Measurements from ENCODE around the gene PCGF1.

PCGF1 gene

GRCh38 chr2:74474899-74475298 is 32.6 kb downstream of the PCGF1 start:
- Histone ChIP-seq H4K20me1 (ENCODE audit: insufficient read depth, low read length) (no peaks in the 10 kb centered on the region), H3K27me3 (ENCODE audit: insufficient read depth, low read length, poor library complexity) (no peaks in the 10 kb centered on the region), H3K27ac (ENCODE audit: low read length) (no peak overlapping the region), H2AFZ (ENCODE audit: low read depth, low read length) (no peak overlapping the region), H3K79me2 (ENCODE audit: insufficient read depth, low read length) (peaks cover 27% of the 10 kb centered on the region), H3K9ac (ENCODE audit: low read depth, low read length) (no peak overlapping the region), H3K4me3 (ENCODE audit: low read depth in 1 of 2, low read length in 2 of 2) (no peak overlapping the region), H3K36me3 (ENCODE audit: insufficient read depth, low read length) (peaks cover 50% of the 10 kb centered on the region), H3K9me3 (ENCODE audit: insufficient read depth, low read length, severe bottlenecking) (no peaks in the 10 kb centered on the region), H3K4me2 (ENCODE audit: insufficient read depth, low read length) (no peak overlapping the region), H3K4me1 (ENCODE audit: insufficient read depth, low read length) (peaks cover 39% of the 10 kb centered on the region)
- ATAC-seq (ENCODE audit: insufficient read depth, low read depth) (no peak), DNase-seq (no peak)
- no peak for TF ChIP-seq EZH2 (IDR thresholded peaks at IDR 0.05; ENCODE audit: borderline replicate concordance, low read depth, low read length, severe bottlenecking)
- TF ChIP-seq CTCF (IDR thresholded peaks at IDR 0.05; ENCODE audit: borderline replicate concordance, extremely low read depth, low read length, poor library complexity, severe bottlenecking): peak; percentile 51

GRCh38 chr2:74474481-74474880 is 33.0 kb downstream of the PCGF1 start:
- Histone ChIP-seq H3K79me2 (ENCODE audit: insufficient read depth, low read length) (peaks cover 25% of the 10 kb centered on the region), H3K36me3 (ENCODE audit: insufficient read depth, low read length) (peaks cover 47% of the 10 kb centered on the region), H3K27ac (ENCODE audit: low read length) (no peak overlapping the region), H3K27me3 (ENCODE audit: insufficient read depth, low read length, poor library complexity) (no peaks in the 10 kb centered on the region), H3K4me3 (ENCODE audit: low read depth in 1 of 2, low read length in 2 of 2) (no peak overlapping the region), H3K9ac (ENCODE audit: low read depth, low read length) (no peak overlapping the region), H3K9me3 (ENCODE audit: insufficient read depth, low read length, severe bottlenecking) (no peaks in the 10 kb centered on the region), H3K4me2 (ENCODE audit: insufficient read depth, low read length) (peak overlapping the region; percentile 29; the same call in 1 of the 2 replicates), H2AFZ (ENCODE audit: low read depth, low read length) (no peak overlapping the region), H3K4me1 (ENCODE audit: insufficient read depth, low read length) (peaks cover 39% of the 10 kb centered on the region), H4K20me1 (ENCODE audit: insufficient read depth, low read length) (no peaks in the 10 kb centered on the region)
- no peak for TF ChIP-seq CTCF (IDR thresholded peaks at IDR 0.05; ENCODE audit: borderline replicate concordance, extremely low read depth, low read length, poor library complexity, severe bottlenecking)
- TF ChIP-seq EZH2 (IDR thresholded peaks at IDR 0.05; ENCODE audit: borderline replicate concordance, low read depth, low read length, severe bottlenecking): no peak
- ATAC-seq (ENCODE audit: insufficient read depth, low read depth): no peak
- DNase-seq: no peak

- Histone ChIP-seq H4K20me1 (ENCODE audit: insufficient read depth, low read length) (no peaks in the 10 kb centered on the region), H2AFZ (ENCODE audit: low read depth, low read length) (peak overlapping the region; percentile 97), H3K27ac (ENCODE audit: low read length) (peak overlapping the region; percentile 95), H3K79me2 (ENCODE audit: insufficient read depth, low read length) (peaks cover 24% of the 10 kb centered on the region), H3K27me3 (ENCODE audit: insufficient read depth, low read length, poor library complexity) (no peaks in the 10 kb centered on the region), H3K9ac (ENCODE audit: low read depth, low read length) (peak overlapping the region; percentile 94), H3K4me2 (ENCODE audit: insufficient read depth, low read length) (peak overlapping the region; percentile 83), H3K4me3 (ENCODE audit: low read depth in 1 of 2, low read length in 2 of 2) (peak overlapping the region; percentile 86 to 92), H3K36me3 (ENCODE audit: insufficient read depth, low read length) (peaks cover 46% of the 10 kb centered on the region), H3K4me1 (ENCODE audit: insufficient read depth, low read length) (peaks cover 39% of the 10 kb centered on the region), H3K9me3 (ENCODE audit: insufficient read depth, low read length, severe bottlenecking) (no peaks in the 10 kb centered on the region)
- no peak for TF ChIP-seq EZH2 (IDR thresholded peaks at IDR 0.05; ENCODE audit: borderline replicate concordance, low read depth, low read length, severe bottlenecking)
- no peak for TF ChIP-seq CTCF (IDR thresholded peaks at IDR 0.05; ENCODE audit: borderline replicate concordance, extremely low read depth, low read length, poor library complexity, severe bottlenecking)
- DNase-seq (no peak), ATAC-seq (ENCODE audit: insufficient read depth, low read depth) (no peak)
These were observed 34.6 kb downstream of the PCGF1 start for GRCh38 chr2:74472945-74473258.

All from DND-41 (cell line).